Activated CD4-positive, alpha-beta memory T cell treated with anti-CD3 and anti-CD28 coated beads, Interleukin-2, amount 10 ng/mL, durations not matched to agents 7 days and 5 days (primary cell): ENCODE measurements around the gene CHMP3. TPM values are rescaled to one million over a fixed set of nuclear protein-coding genes. Genes with fewer than 3 reads are reported as not detected.

Experiments used
- CTCF ChIA-PET: fragments of 350-600 bp; sonication (Branson Sonifier 250); formaldehyde crosslinking; loops from one replicate; lab custom pipeline; 2021; ENCODE audit warnings: antibody characterized with exemption, inconsistent platforms; lab: Charles Lee
- POLR2A ChIA-PET: fragments of 350-600 bp; sonication (Branson Sonifier 250); formaldehyde crosslinking; loops from one replicate; lab custom pipeline; 2021; ENCODE audit warnings: antibody characterized with exemption; lab: Charles Lee
- DNase-seq: peaks from one replicate; pipeline ENCODE4 v3.0.0-alpha.2; 2020
- H3K27ac Mint-ChIP-seq: one replicate; pipeline ENCODE4 v1.8.0; 2021; ENCODE audit warnings: mild to moderate bottlenecking, mixed read lengths
- H3K27me3 Mint-ChIP-seq: one replicate; pipeline ENCODE4 v1.8.0; 2021; ENCODE audit warnings: mixed read lengths
- H3K36me3 Mint-ChIP-seq: one replicate; pipeline ENCODE4 v1.8.0; 2021; ENCODE audit warnings: low read depth, mixed read lengths
- H3K4me1 Mint-ChIP-seq: one replicate; pipeline ENCODE4 v1.8.0; 2021; ENCODE audit warnings: mixed read lengths
- H3K4me3 Mint-ChIP-seq: one replicate; pipeline ENCODE4 v1.8.0; 2021; ENCODE audit warnings: mild to moderate bottlenecking, mixed read lengths
- H3K9me3 Mint-ChIP-seq: one replicate; pipeline ENCODE4 v1.8.0; 2021; ENCODE audit warnings: mixed read lengths
- total RNA-seq, 2 experiments: library from RNA; stranded (reverse); gene quantifications; one replicate each; pipeline ENCODE4 v1.2.3, GENCODE V29; 2021

CHMP3 gene
- total RNA-seq, 2 experiments from 2014 or later, result 39.1 to 41.5 TPM

DNA sequence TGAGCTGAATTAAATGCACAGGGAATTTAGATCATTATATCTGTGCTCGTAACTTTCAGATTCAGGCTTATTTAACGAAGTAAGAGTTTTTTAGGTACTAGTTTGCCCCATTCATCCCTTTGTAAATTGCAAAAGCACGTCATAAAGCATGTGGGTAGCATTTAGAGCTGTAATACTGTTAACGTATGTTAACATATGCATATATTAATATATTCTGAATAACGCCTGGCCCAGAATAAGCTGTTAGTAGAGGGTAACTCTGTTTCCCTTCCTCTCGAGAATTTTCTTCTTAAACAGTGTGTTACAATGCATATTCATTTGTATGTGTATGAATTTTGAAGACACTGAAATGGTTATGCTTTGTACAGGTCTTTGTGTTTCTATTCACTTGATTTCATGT lies 91.6 kb downstream of the CHMP3 start:
- H3K9me3 Mint-ChIP-seq, result no peaks in the 10 kb centered on the region
- no peaks in the 10 kb centered on the region for H3K27me3 Mint-ChIP-seq
- peaks cover 41% of the 10 kb centered on the region for H3K4me1 Mint-ChIP-seq
- ChIA-PET CTCF (no interaction called here), POLR2A (interaction anchor here (1.1 kb wide), 1 partner anchor 30 kb away, joined by 4 read pairs; the partner anchor contains the start of gene KDM3A)
- no peak overlapping the region for H3K27ac Mint-ChIP-seq
- H3K36me3 Mint-ChIP-seq, result peaks cover 86% of the 10 kb centered on the region
- no peak overlapping the region for H3K4me3 Mint-ChIP-seq
- DNase-seq, result no peak

DNA sequence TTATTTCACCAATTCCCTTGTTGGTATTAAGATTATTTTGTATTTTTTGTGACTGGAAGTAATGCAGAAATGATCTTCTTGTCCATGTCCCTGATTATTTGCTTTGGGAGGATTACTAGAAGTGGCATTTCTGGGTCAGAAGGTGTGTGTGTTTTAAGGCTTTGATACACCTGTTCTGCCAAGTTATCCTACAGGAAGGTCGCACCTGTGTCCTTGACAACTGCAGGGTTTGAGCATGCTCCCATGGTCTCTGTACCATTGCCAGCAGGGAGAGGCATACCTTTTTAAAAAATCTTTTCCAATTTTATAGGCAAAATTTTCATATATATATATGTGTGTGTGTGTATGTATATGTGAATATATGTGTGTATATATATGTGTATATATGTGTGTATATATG lies 92.4 kb downstream of the CHMP3 start:
- H3K27me3 Mint-ChIP-seq, result no peaks in the 10 kb centered on the region
- no peak overlapping the region for H3K4me3 Mint-ChIP-seq
- no peaks in the 10 kb centered on the region for H3K9me3 Mint-ChIP-seq
- H3K27ac Mint-ChIP-seq, result no peak overlapping the region
- ChIA-PET POLR2A (interaction anchor here (6.3 kb wide), 1 partner anchor 29 kb away, joined by 122 read pairs; the partner anchor contains the start of gene KDM3A), CTCF (no interaction called here)
- H3K36me3 Mint-ChIP-seq, result peaks cover 88% of the 10 kb centered on the region
- DNase-seq, result no peak
- peaks cover 48% of the 10 kb centered on the region for H3K4me1 Mint-ChIP-seq

DNA sequence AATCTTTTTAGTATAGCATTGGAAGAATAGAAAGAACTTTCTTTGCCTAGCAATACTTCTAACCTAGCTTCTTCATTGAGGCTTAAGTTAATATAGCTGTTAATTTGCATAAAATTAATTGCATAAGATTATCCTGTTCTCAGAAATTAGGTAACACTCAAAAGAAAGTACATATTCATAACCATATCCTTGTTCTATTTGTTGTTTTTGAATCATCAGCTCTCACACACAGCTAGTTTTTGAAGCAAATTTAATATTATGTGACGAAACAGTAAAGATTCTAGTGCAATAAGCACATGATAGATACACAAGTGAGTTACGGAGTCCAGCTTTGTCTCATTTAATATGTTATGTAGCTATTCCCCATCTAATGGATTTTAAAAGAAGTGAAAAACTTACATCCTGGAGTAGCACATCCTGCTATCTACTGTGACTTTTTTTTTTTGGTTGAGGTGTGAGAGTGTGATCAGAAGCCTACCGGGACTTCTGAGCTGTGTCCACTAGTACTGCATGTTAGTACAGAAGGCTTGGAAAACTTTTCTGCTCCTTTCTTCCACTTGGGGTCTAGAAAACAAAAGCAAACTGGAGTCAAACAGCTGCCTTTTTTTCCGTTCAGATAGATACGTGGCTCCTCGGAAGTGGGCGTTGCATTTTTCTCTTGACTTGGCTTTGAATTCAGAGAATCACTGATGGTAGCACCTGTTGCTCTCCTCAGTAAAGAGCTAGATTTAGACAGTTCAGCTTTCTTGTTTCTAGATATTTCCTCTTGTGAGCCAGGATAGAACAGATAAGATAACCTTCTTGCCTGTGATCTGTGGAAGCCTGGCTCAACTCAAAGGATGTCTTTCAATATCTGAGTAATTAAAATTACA lies 94.8 kb downstream of the CHMP3 start:
- Mint-ChIP-seq H3K27me3 (no peaks in the 10 kb centered on the region), H3K27ac (peak overlapping the region; percentile 78), H3K4me3 (peak overlapping the region; percentile 59), H3K9me3 (no peaks in the 10 kb centered on the region), H3K36me3 (peaks cover 90% of the 10 kb centered on the region), H3K4me1 (peaks cover 64% of the 10 kb centered on the region)
- ChIA-PET POLR2A (interaction anchor here (0.6 to 6.3 kb wide), 14 partner anchors 8 to 247 kb away, joined by 3 to 122 read pairs (median 4); partner anchors contain the start of genes CHMP3 and KDM3A), CTCF (interaction anchor here (1.0 to 2.6 kb wide), 5 partner anchors 9 to 247 kb away, joined by 3 to 20 read pairs (median 5); partner anchors contain the start of gene KDM3A)
- peak; percentile 50 for DNase-seq

DNA sequence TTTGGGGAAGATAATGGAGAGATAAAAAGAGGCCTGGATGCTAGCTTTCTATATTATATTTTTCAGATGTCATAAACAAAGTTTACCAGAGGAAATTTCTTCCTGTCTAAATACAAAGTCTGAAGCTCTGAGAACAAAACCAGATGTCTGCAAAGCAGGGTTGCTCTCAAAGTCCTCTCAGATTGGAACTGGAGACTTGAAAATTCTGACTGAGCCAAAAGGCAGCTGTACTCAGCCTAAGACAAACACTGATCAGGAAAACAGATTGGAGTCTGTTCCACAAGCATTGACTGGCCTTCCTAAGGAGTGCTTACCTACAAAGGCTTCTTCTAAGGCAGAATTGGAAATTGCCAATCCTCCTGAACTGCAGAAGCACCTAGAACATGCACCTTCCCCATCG lies 96.9 kb downstream of the CHMP3 start:
- DNase-seq, result no peak
- Mint-ChIP-seq H3K36me3 (peaks cover 88% of the 10 kb centered on the region), H3K27ac (peak overlapping the region; percentile 8), H3K9me3 (no peaks in the 10 kb centered on the region), H3K27me3 (no peaks in the 10 kb centered on the region), H3K4me1 (peaks cover 57% of the 10 kb centered on the region), H3K4me3 (no peak overlapping the region)
- ChIA-PET CTCF (interaction anchor here (2.6 kb wide), 1 partner anchor 24 kb away, joined by 20 read pairs; the partner anchor contains the start of gene KDM3A), POLR2A (interaction anchor here (6.3 kb wide), 1 partner anchor 24 kb away, joined by 122 read pairs; the partner anchor contains the start of gene KDM3A)

DNA sequence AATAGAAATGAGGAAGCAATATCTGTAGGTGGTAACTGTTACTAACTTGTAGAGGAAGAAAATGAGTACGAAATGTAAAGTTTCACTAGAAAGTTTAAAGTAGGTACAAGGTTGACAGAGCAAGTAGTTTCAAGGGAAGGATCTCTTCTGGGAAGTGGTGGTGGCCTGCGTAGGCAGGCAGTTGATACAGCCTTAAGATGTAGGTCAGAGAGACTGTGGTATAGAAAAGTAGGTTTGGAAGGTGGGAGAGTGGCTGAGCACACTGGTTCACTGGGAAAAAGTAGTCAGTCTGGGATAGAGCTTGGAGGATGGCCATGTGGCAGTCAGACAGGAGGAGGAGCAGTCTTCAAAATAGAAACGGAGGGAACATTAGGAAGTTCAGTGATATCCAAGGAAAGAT lies 98.6 kb downstream of the CHMP3 start:
- no peak for DNase-seq
- Mint-ChIP-seq H3K9me3 (no peaks in the 10 kb centered on the region), H3K4me1 (peaks cover 50% of the 10 kb centered on the region), H3K27me3 (no peaks in the 10 kb centered on the region), H3K27ac (peak overlapping the region; percentile 47), H3K36me3 (peaks cover 92% of the 10 kb centered on the region), H3K4me3 (no peak overlapping the region)
- POLR2A ChIA-PET, result interaction anchor here (6.3 kb wide), 1 partner anchor 22 kb away, joined by 122 read pairs; the partner anchor contains the start of gene KDM3A
- CTCF ChIA-PET, result no interaction called here

DNA sequence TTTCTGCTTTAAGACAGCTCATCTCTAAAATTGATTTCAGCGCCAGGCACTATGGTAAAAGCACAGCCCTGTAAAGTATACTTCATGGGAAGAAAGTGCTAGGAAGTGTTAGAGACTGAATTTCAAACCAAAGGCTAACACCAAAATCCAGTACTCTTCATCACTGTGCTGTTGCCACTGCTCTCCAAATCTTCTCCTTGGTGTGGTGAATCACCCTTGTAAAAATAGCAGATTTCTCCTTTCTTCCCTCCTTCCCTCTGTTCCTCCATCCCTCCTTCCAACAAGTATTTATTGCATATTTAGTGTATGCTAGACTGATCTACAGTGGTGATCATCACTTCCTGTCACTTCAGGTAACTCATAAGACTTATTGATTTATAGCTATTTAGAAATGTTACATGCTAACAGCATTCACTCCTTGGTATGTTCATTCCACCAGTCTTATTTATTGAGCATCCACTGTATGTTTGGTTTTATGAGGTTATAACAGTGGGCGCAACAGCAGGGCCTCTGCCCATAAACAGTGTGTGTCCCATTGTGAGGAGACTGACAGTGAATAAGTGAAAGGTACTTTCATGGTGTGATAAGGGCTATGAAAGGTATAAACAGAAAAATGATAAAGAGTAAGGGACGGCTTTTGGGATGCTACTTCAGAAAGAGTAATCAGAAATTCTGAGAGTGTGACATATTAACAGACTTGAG lies 102.0 kb downstream of the CHMP3 start:
- Mint-ChIP-seq H3K9me3 (no peaks in the 10 kb centered on the region), H3K4me1 (peaks cover 19% of the 10 kb centered on the region), H3K27ac (no peak overlapping the region), H3K27me3 (no peaks in the 10 kb centered on the region), H3K4me3 (no peak overlapping the region), H3K36me3 (peaks cover 92% of the 10 kb centered on the region)
- POLR2A ChIA-PET, result interaction anchor here (0.7 kb wide), 1 partner anchor 19 kb away, joined by 4 read pairs; no protein-coding TSS in a partner anchor
- no peak for DNase-seq
- CTCF ChIA-PET, result interaction anchor here (0.6 kb wide), 1 partner anchor 88 kb away, joined by 3 read pairs; no protein-coding TSS in a partner anchor

DNA sequence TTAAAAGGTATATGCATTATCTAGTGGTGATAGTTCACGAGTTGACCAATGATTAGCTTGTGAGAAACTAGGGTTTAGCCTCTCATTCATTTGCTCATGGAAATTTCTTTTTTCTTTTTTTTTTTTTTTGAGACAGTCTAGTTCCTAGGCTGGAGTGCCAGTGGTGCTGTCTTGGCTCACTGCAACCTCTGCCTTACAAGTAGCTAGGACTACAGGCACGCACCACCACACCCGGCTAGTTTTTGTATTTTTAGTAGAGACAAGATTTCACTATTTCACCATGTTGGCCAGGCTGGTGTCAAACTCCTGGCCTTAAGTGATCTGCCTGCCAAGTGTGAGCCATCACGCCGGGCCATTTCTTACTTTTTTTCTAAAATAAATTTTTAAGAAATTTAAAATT lies 108.1 kb downstream of the CHMP3 start:
- H3K36me3 Mint-ChIP-seq, result peaks cover 87% of the 10 kb centered on the region
- DNase-seq, result no peak
- H3K9me3 Mint-ChIP-seq, result no peaks in the 10 kb centered on the region
- CTCF ChIA-PET, result interaction anchor here (0.8 to 2.1 kb wide), 2 partner anchors 13 kb away, joined by 5 to 6 read pairs; no protein-coding TSS in a partner anchor
- no peaks in the 10 kb centered on the region for H3K27me3 Mint-ChIP-seq
- H3K4me1 Mint-ChIP-seq, result peaks cover 2% of the 10 kb centered on the region
- H3K27ac Mint-ChIP-seq, result no peak overlapping the region
- POLR2A ChIA-PET, result interaction anchor here (3.7 kb wide), 1 partner anchor 13 kb away, joined by 25 read pairs; the partner anchor contains the start of gene KDM3A
- no peak overlapping the region for H3K4me3 Mint-ChIP-seq

DNA sequence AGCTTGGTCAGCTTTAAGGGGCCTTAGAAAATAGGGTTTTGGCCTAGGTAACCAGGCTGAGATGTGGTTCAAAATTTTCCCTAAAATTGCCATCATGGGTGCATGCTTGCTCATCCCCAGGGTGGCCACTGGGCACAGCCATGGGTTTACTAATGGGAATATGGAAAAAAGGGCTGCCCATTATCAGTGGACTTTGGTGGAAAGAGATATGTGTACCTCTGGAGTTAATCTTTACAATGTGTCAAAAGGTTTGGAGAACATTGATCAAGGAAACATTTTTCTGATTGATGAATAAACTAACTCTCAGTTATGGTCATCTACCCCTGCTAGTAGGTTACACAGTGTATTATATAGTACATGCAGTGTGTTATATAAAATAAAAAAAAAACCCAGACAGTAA lies 109.0 kb downstream of the CHMP3 start:
- H3K27me3 Mint-ChIP-seq, result no peaks in the 10 kb centered on the region
- ChIA-PET CTCF (no interaction called here), POLR2A (interaction anchor here (0.6 to 3.7 kb wide), 2 partner anchors 12 to 167 kb away, joined by 3 to 25 read pairs; partner anchors contain the start of gene KDM3A)
- peaks cover 9% of the 10 kb centered on the region for H3K4me1 Mint-ChIP-seq
- no peak for DNase-seq
- no peak overlapping the region for H3K4me3 Mint-ChIP-seq
- no peak overlapping the region for H3K27ac Mint-ChIP-seq
- peaks cover 87% of the 10 kb centered on the region for H3K36me3 Mint-ChIP-seq
- no peaks in the 10 kb centered on the region for H3K9me3 Mint-ChIP-seq

DNA sequence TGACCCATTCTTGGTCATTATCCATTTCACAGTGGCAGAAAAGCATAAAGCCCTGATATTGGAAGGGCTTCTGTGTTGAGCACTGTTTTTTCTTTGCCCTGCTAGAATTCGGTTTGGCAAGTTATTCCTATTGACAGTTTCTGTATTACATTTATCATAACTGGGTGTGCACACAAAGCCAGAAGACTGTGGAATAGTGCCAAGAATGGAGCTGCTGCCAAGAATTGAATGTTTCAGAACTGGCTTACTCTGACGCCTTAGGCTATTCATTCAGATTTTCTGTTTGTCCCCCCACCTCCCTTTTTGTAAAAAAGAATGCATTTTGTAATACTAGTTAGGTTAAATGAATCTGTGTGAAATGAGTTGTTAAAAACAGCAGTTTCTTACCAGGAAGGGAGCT lies 109.4 kb downstream of the CHMP3 start:
- Mint-ChIP-seq H3K4me3 (no peak overlapping the region), H3K27me3 (no peaks in the 10 kb centered on the region), H3K36me3 (peaks cover 86% of the 10 kb centered on the region), H3K4me1 (peaks cover 9% of the 10 kb centered on the region), H3K27ac (no peak overlapping the region), H3K9me3 (no peaks in the 10 kb centered on the region)
- ChIA-PET POLR2A (interaction anchor here (0.6 to 5.0 kb wide), 3 partner anchors 12 to 168 kb away, joined by 3 to 29 read pairs (median 25); partner anchors contain the start of gene KDM3A), CTCF (no interaction called here)
- DNase-seq, result no peak

Other genes starting within 250 kb of the CHMP3 start
- not detected for gene REEP1, start 225.8 kb downstream of the CHMP3 start, total RNA-seq
- gene KDM3A, start 122.1 kb downstream of the CHMP3 start, total RNA-seq, result 10 to 100 TPM; 81.9 to 91.8 TPM
- 10 to 100 TPM; 18.9 to 19.9 TPM for gene RNF103, start 60.4 kb upstream of the CHMP3 start, total RNA-seq
- 10 to 100 TPM; 27.5 to 29.6 TPM for gene RMND5A, start 156.8 kb upstream of the CHMP3 start, total RNA-seq
- gene CD8A, start 227.5 kb upstream of the CHMP3 start, total RNA-seq, result 1 to 10 TPM; 4.1 to 4.8 TPM